Thyroid gland (tissue), 4 donors: ENCODE results near the gene DUSP10.

Source experiments
- POLR2A ChIP-seq, 2 donors: fragments of 450-650 bp; IDR thresholded peaks; one replicate each; pipeline ENCODE4 v1.6.1; 2017; ENCODE audit warnings: antibody characterized with exemption in 2 of 2, mild to moderate bottlenecking in 2 of 2, moderate library complexity in 1 of 2
- TF ChIP-seq, protein P1 (sequence below), 6 experiments: fragments of 200-600 bp in 3 of 6; fragments of 450-650 bp in 3 of 6; sonication (generic) in 3 of 6; IDR thresholded peaks; one replicate each; pipeline ENCODE4 v1.5.1; 2016 to 2019; ENCODE audit warnings: antibody characterized with exemption in 6 of 6, mild to moderate bottlenecking in 2 of 6, inconsistent platforms in 1 of 6, moderate library complexity in 1 of 6

DNA sequence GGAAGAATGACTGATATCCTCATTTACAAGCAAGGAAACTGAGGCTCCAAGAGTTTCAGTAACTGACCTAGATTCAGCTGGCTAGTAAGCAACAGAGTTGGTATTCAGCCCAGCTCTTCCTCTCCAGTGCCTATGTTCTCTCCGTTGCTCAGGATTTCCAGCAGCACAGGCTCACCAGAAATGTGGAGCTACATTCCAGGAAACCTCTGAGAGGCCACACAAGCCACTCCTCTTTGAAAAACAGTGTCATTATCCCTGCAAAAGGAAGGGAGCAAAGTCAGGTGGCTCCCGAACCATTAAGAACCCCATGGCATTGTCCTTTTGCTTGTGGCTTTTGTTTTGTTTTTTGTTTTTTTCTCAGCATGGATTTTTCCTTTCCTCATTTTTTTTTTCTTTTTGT, 40.6 kb upstream of the DUSP10 start:
- TF ChIP-seq, protein P1, sequence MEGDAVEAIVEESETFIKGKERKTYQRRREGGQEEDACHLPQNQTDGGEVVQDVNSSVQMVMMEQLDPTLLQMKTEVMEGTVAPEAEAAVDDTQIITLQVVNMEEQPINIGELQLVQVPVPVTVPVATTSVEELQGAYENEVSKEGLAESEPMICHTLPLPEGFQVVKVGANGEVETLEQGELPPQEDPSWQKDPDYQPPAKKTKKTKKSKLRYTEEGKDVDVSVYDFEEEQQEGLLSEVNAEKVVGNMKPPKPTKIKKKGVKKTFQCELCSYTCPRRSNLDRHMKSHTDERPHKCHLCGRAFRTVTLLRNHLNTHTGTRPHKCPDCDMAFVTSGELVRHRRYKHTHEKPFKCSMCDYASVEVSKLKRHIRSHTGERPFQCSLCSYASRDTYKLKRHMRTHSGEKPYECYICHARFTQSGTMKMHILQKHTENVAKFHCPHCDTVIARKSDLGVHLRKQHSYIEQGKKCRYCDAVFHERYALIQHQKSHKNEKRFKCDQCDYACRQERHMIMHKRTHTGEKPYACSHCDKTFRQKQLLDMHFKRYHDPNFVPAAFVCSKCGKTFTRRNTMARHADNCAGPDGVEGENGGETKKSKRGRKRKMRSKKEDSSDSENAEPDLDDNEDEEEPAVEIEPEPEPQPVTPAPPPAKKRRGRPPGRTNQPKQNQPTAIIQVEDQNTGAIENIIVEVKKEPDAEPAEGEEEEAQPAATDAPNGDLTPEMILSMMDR (IDR thresholded peaks at IDR 0.05), result no peak
- no peak for TF ChIP-seq POLR2A (IDR thresholded peaks at IDR 0.05)
